ENCODE data around the gene TMEM222. TPM values are rescaled to one million over a fixed set of nuclear protein-coding genes. Genes with fewer than 3 reads are reported as not detected.

Gene TMEM222
- total and polyA plus RNA-seq, 2 of the 4 experiments (the other 2 are of a cell fraction) = 19.9 to 54.1 TPM

- ChIA-PET CTCF (no interaction called here), POLR2A (ENCODE audit: unreplicated experiment) (no interaction called here)
- no peak overlapping the region for H2AFZ ChIP-seq (replicated peaks; ENCODE audit: low read length, poor library complexity)
- H3K56ac ChIP-seq (ENCODE audit: extremely low read depth, insufficient read depth, low read length) = no peak overlapping the region
- no peak overlapping the region for H3K14ac ChIP-seq (replicated peaks; ENCODE audit: low read depth, low read length)
- H3K9me1 ChIP-seq (ENCODE audit: insufficient read depth, low read length) = peaks cover 6% of the 10 kb centered on the region; the same call in 1 of the 2 replicates
- WGBS, 2 experiments (ENCODE audit: extremely low coverage in 2 of 2, insufficient read length in 1 of 2) = 83% methylated on average over 1 of the region's 3 CpGs; no CpG with 5 or more reads in 1 of the 2 experiments
- in situ Hi-C loops (cut with MboI; ENCODE audit: low sequenced_read_pairs) (no loop called here), dilution Hi-C loops (cut with HindIII; ENCODE audit: low sequenced_read_pairs, unreplicated experiment) (no loop called here), intact Hi-C loops (cut with micrococcal nuclease) (no loop called here)
- DNase-seq (no peak), ATAC-seq (ENCODE audit: low read depth) (no peak)
- no peaks in the 10 kb centered on the region for H3K4me1 ChIP-seq (ENCODE audit: control insufficient read depth, insufficient read depth, low read length)
- no peak overlapping the region for H3K9ac ChIP-seq (ENCODE audit: low read depth, low read length)
- H3K4ac ChIP-seq (ENCODE audit: low read depth, low read length) = no peak overlapping the region
- no peak overlapping the region for H3K18ac ChIP-seq (ENCODE audit: low read depth, low read length)
- no peaks in the 10 kb centered on the region for H3K79me1 ChIP-seq (ENCODE audit: low read depth in 1 of 2, low read length in 2 of 2)
- no peak overlapping the region for H3K23ac ChIP-seq (ENCODE audit: low read depth, low read length)
- H2BK120ac ChIP-seq (ENCODE audit: low read depth, low read length) = no peak overlapping the region
- H4K5ac ChIP-seq (ENCODE audit: low read depth, low read length) = no peak overlapping the region
- H3K27ac ChIP-seq (ENCODE audit: insufficient read depth, low read length) = no peak overlapping the region
- no peak overlapping the region for H4K91ac ChIP-seq (ENCODE audit: insufficient read depth, low read depth, low read length)
- TF ChIP-seq CHD1 (IDR thresholded peaks at IDR 0.05; ENCODE audit: low read depth, low read length) (no peak), CTCF (conservative IDR thresholded peaks at IDR 0.05; ENCODE audit: low read depth, low read length) (no peak), RAD21 (IDR thresholded peaks at IDR 0.05; ENCODE audit: low read length) (no peak), RCOR1 (IDR thresholded peaks at IDR 0.05; ENCODE audit: insufficient replicate concordance, low read length) (no peak), USF2 (IDR thresholded peaks at IDR 0.05; ENCODE audit: low read depth, low read length) (no peak), POLR2A (IDR thresholded peaks at IDR 0.05; ENCODE audit: low read depth, low read length) (no peak), MAFK (IDR thresholded peaks at IDR 0.05; ENCODE audit: low read depth, low read length) (no peak), ELK1 (IDR thresholded peaks at IDR 0.05; ENCODE audit: borderline replicate concordance, low read depth, low read length) (no peak), BHLHE40 (IDR thresholded peaks at IDR 0.05; ENCODE audit: low read depth, low read length) (no peak), SMC3 (IDR thresholded peaks at IDR 0.05; ENCODE audit: low read depth, low read length) (no peak), NFE2L2 (IDR thresholded peaks at IDR 0.05; ENCODE audit: low read depth, low read length) (no peak), MAZ (IDR thresholded peaks at IDR 0.05; ENCODE audit: borderline replicate concordance, low read depth, low read length) (no peak), MXI1 (IDR thresholded peaks at IDR 0.05; ENCODE audit: borderline replicate concordance, low read depth, low read length) (no peak), CEBPB (IDR thresholded peaks at IDR 0.05; ENCODE audit: low read depth, low read length) (no peak), FOS (IDR thresholded peaks at IDR 0.05; ENCODE audit: low read depth, low read length) (no peak), RFX5 (IDR thresholded peaks at IDR 0.05; ENCODE audit: low read depth, low read length) (no peak)
- no peaks in the 10 kb centered on the region for H4K20me1 ChIP-seq (ENCODE audit: insufficient read depth, low read length)
- H2BK15ac ChIP-seq (ENCODE audit: low read depth, low read length) = no peak overlapping the region
- no peak overlapping the region for H2AK5ac ChIP-seq (ENCODE audit: low read depth, low read length)
- no peak overlapping the region for H2AK9ac ChIP-seq (replicated peaks; ENCODE audit: low read depth, low read length, poor library complexity)
- no peak overlapping the region for H2BK5ac ChIP-seq (ENCODE audit: low read depth, low read length, poor library complexity, severe bottlenecking)
- peaks cover 16% of the 10 kb centered on the region for H3K36me3 ChIP-seq (ENCODE audit: control insufficient read depth, insufficient read depth, low read length)
- H4K8ac ChIP-seq (ENCODE audit: low read depth in 2 of 2, low read length in 2 of 2) = no peak overlapping the region
- H3K27me3 ChIP-seq (ENCODE audit: control insufficient read depth, insufficient read depth, low read length) = no peaks in the 10 kb centered on the region
- no peak overlapping the region for H3K4me3 ChIP-seq (ENCODE audit: insufficient read depth, low read depth, low read length)
- H3K4me2 ChIP-seq (ENCODE audit: low read depth, low read length) = no peak overlapping the region
- BruUV-seq (replicated peaks) = no TSS peak
- H2BK20ac ChIP-seq (ENCODE audit: low read depth, low read length) = no peak overlapping the region
- no peaks in the 10 kb centered on the region for H3K9me3 ChIP-seq (ENCODE audit: control insufficient read depth, insufficient read depth, low read length)
Measured at GRCh38 chr1:27290581-27290980, 31.4 kb upstream of the TMEM222 start.

Data from IMR-90 (cell line).